Mesenchymal stem cell (in vitro differentiated cells and primary cell): ENCODE data around the gene CEACAM19.
"Not testable (repeated sequence)": the region's sequence is repeated elsewhere in the genome, so short reads cannot be mapped to it uniquely, and the experiment has no call there.

Experiments used
- DNase-seq: peaks from one replicate; pipeline ENCODE4 v3.0.0-alpha.2; 2013
- H2AFZ ChIP-seq: one replicate; pipeline ENCODE4 v1.6.1; 2013; ENCODE audit warnings: low read depth, mild to moderate bottlenecking, control low read depth, inconsistent platforms, low read length, moderate library complexity
- H2AK5ac ChIP-seq: 2 replicates; pipeline ENCODE4 v1.6.1; 2013; ENCODE audit warnings: low read length, moderate library complexity, mild to moderate bottlenecking, inconsistent platforms; ENCODE audit not compliant: severe bottlenecking
- H2BK120ac ChIP-seq: one replicate; pipeline ENCODE4 v1.6.1; 2013; ENCODE audit warnings: low read depth, mild to moderate bottlenecking, inconsistent platforms, low read length, moderate library complexity
- H2BK12ac ChIP-seq, 2 experiments: one replicate each; pipeline ENCODE4 v1.6.1; 2013; ENCODE audit warnings: inconsistent platforms in 2 of 2, low read length in 2 of 2, mild to moderate bottlenecking in 2 of 2, moderate library complexity in 2 of 2, control low read depth in 1 of 2
- H2BK15ac ChIP-seq: one replicate; pipeline ENCODE4 v1.6.1; 2013; ENCODE audit warnings: mild to moderate bottlenecking, low read depth, inconsistent platforms; ENCODE audit not compliant: poor library complexity, severe bottlenecking
- H2BK5ac ChIP-seq: 2 replicates; pipeline ENCODE4 v1.6.1; 2013; ENCODE audit warnings: low read depth, mild to moderate bottlenecking, low read length, control low read depth, inconsistent platforms; ENCODE audit not compliant: poor library complexity, severe bottlenecking
- H3K14ac ChIP-seq, 2 experiments: one replicate each; pipeline ENCODE4 v1.6.1; 2013; ENCODE audit warnings: inconsistent platforms in 2 of 2, low read length in 2 of 2, control low read depth in 1 of 2, mild to moderate bottlenecking in 1 of 2, moderate library complexity in 1 of 2
- H3K18ac ChIP-seq, 2 experiments: one replicate each; pipeline ENCODE4 v1.6.1; 2013; ENCODE audit warnings: inconsistent platforms in 2 of 2, low read length in 2 of 2, control low read depth in 1 of 2, low read depth in 1 of 2, mild to moderate bottlenecking in 1 of 2
- H3K23ac ChIP-seq, 2 experiments: one replicate each; pipeline ENCODE4 v1.6.1; 2013; ENCODE audit warnings: inconsistent platforms in 2 of 2, low read length in 2 of 2, mild to moderate bottlenecking in 2 of 2, moderate library complexity in 2 of 2, control low read depth in 1 of 2
- H3K27ac ChIP-seq: 2 replicates; pipeline ENCODE4 v1.5.1; 2013; ENCODE audit warnings: mild to moderate bottlenecking, moderate library complexity, low read length, control low read depth, inconsistent platforms; ENCODE audit not compliant: poor library complexity, severe bottlenecking
- H3K27me3 ChIP-seq, 2 experiments: 2 replicates each; pipeline versions ENCODE4 v1.6.1 to v1.7.0; 2013; ENCODE audit warnings: low read length in 2 of 2, mild to moderate bottlenecking in 2 of 2, moderate library complexity in 2 of 2, control low read depth in 1 of 2, inconsistent platforms in 1 of 2; ENCODE audit not compliant: control insufficient read depth in 1 of 2, insufficient read depth in 1 of 2
- H3K36me3 ChIP-seq, 2 experiments: 2 replicates each; pipeline versions ENCODE4 v1.6.1 to v1.7.0; 2013; ENCODE audit warnings: low read length in 2 of 2, control low read depth in 1 of 2, inconsistent platforms in 1 of 2, low read depth in 1 of 2, mild to moderate bottlenecking in 1 of 2; ENCODE audit not compliant: insufficient read depth in 2 of 2, control insufficient read depth in 1 of 2
- H3K4ac ChIP-seq, 2 experiments: one replicate each; pipeline ENCODE4 v1.6.1; 2013; ENCODE audit warnings: inconsistent platforms in 2 of 2, low read length in 2 of 2, mild to moderate bottlenecking in 2 of 2, moderate library complexity in 2 of 2, control low read depth in 1 of 2, low read depth in 1 of 2
- H3K4me1 ChIP-seq: 2 replicates; pipeline ENCODE4 v1.6.1; 2013; ENCODE audit warnings: low read depth, low read length, control low read depth; ENCODE audit not compliant: control insufficient read depth, insufficient read depth
- H3K4me2 ChIP-seq: 2 replicates; pipeline ENCODE4 v1.6.1; 2013; ENCODE audit warnings: low read length, mild to moderate bottlenecking, inconsistent platforms; ENCODE audit not compliant: poor library complexity, severe bottlenecking
- H3K4me3 ChIP-seq, 2 experiments: 2 replicates each; pipeline versions ENCODE4 v1.5.1 to v1.7.0; 2013; ENCODE audit warnings: low read length in 2 of 2, mild to moderate bottlenecking in 2 of 2, control low read depth in 1 of 2, low read depth in 1 of 2; ENCODE audit not compliant: insufficient read depth in 1 of 2
- H3K79me1 ChIP-seq: replicated peaks from 2 replicates; pipeline ENCODE4 v1.6.1; 2013; ENCODE audit warnings: mild to moderate bottlenecking, control low read depth, low read length, inconsistent platforms; ENCODE audit not compliant: poor library complexity, severe bottlenecking
- H3K9ac ChIP-seq: 2 replicates; pipeline ENCODE4 v1.7.0; 2013; ENCODE audit warnings: mild to moderate bottlenecking, low read length, moderate library complexity
- H3K9me3 ChIP-seq: 2 replicates; pipeline ENCODE4 v1.7.0; 2013; ENCODE audit warnings: mild to moderate bottlenecking, low read length; ENCODE audit not compliant: control insufficient read depth
- H4K8ac ChIP-seq: one replicate; pipeline ENCODE4 v1.6.1; 2013; ENCODE audit warnings: inconsistent platforms, mild to moderate bottlenecking, low read length, moderate library complexity
- H4K91ac ChIP-seq: one replicate; pipeline ENCODE4 v1.6.1; 2013; ENCODE audit warnings: mild to moderate bottlenecking, low read length, inconsistent platforms
- WGBS: methylation state at CpG from one replicate; pipeline ENCODE4 v1.1.7; 2013; ENCODE audit warnings: mixed read lengths; 5-methylcytosine and 5-hydroxymethylcytosine counted together

The CEACAM19 gene

GRCh38 chr19:44718441-44719261 is 47.4 kb downstream of the CEACAM19 start:
- Histone ChIP-seq H4K91ac (peak overlapping the region; percentile 99), H4K8ac (peak overlapping the region; percentile 97), H2BK120ac (peak overlapping the region; percentile 86), H3K4me2 (peak overlapping the region; percentile 55), H3K4me3 (peak overlapping the region in 1 of 2 experiments; percentile 4), H3K4me1 (peaks cover 17% of the 10 kb centered on the region), H2BK12ac (peak overlapping the region; percentile 84 to 99), H3K14ac (peak overlapping the region in 1 of 2 experiments; percentile 35), H2AFZ (no peak overlapping the region), H3K18ac (peak overlapping the region; percentile 98), H3K4ac (peak overlapping the region; percentile 69 to 91), H2BK5ac (peak overlapping the region; percentile 68), H2BK15ac (peak overlapping the region; percentile 92), H3K27me3 (no peaks in the 10 kb centered on the region), H3K23ac (no peak overlapping the region), H3K36me3 (no peaks in the 10 kb centered on the region), H3K27ac (peak overlapping the region; percentile 61), H3K9ac (peak overlapping the region; percentile 71), H3K9me3 (peaks cover 5% of the 10 kb centered on the region), H2AK5ac (peak overlapping the region; percentile 82), H3K79me1 (no peaks in the 10 kb centered on the region)
- 44% methylated on average over 10 of the region's 11 CpGs for WGBS
- peak; percentile 83 for DNase-seq

- Histone ChIP-seq H3K27ac (no peak overlapping the region), H3K18ac (peak overlapping the region; percentile 88 to 94), H3K14ac (no peak overlapping the region), H3K4me2 (no peak overlapping the region), H2AK5ac (peak overlapping the region; percentile 82), H3K4ac (peak overlapping the region; percentile 69 to 91), H4K91ac (peak overlapping the region; percentile 83), H3K79me1 (no peaks in the 10 kb centered on the region), H3K36me3 (no peaks in the 10 kb centered on the region), H3K27me3 (no peaks in the 10 kb centered on the region), H3K9me3 (peaks cover 5% of the 10 kb centered on the region), H2BK120ac (peak overlapping the region; percentile 86), H3K9ac (no peak overlapping the region), H2BK15ac (no peak overlapping the region), H2AFZ (no peak overlapping the region), H4K8ac (peak overlapping the region; percentile 92), H2BK5ac (no peak overlapping the region), H3K4me3 (no peak overlapping the region), H3K23ac (no peak overlapping the region), H3K4me1 (peaks cover 19% of the 10 kb centered on the region), H2BK12ac (peak overlapping the region; percentile 81 to 99)
- WGBS = 85% methylated on average over 8 of the region's 8 CpGs
- DNase-seq = no peak
Measured at GRCh38 chr19:44719262-44719701, 48.0 kb downstream of the CEACAM19 start.

DNA sequence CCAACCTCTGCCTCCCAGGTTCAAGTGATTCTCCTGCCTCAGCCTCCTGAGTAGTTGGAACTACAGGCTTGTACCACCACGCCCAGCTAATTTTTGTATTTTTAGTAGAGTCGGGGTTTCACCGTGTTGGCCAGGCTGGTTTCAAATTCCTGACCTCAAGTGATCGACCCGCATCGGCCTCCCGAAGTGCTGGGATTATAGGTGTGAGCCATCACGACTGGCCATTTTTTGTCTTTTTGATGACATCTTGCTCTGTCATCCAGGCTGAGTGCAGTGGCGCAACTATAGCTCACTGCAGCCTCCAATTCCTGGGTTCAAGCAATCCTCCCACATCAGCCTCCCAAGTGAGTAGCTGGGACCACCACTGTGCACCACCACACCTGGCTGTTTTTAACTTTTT is 49.1 kb downstream of the CEACAM19 start:
- not testable (repeated sequence) for H3K9ac ChIP-seq, H3K4ac ChIP-seq, H2BK5ac ChIP-seq, H2AK5ac ChIP-seq, H2BK12ac ChIP-seq, H3K18ac ChIP-seq, H2BK120ac ChIP-seq, H2BK15ac ChIP-seq, H2AFZ ChIP-seq, H4K91ac ChIP-seq, H3K23ac ChIP-seq, H3K9me3 ChIP-seq, H4K8ac ChIP-seq, H3K4me3 ChIP-seq, H3K27ac ChIP-seq, H3K27me3 ChIP-seq, H3K79me1 ChIP-seq, H3K4me2 ChIP-seq, H3K36me3 ChIP-seq, H3K14ac ChIP-seq, DNase-seq
- WGBS = 97% methylated on average over 9 of the region's 9 CpGs
- H3K4me1 ChIP-seq = peaks cover 27% of the 10 kb centered on the region

GRCh38 chr19:44720945-44721344 is 49.7 kb downstream of the CEACAM19 start:
- Histone ChIP-seq H3K4me3 (no peak overlapping the region), H4K8ac (no peak overlapping the region), H4K91ac (no peak overlapping the region), H3K4ac (no peak overlapping the region), H3K4me2 (no peak overlapping the region), H3K9ac (no peak overlapping the region), H3K9me3 (no peaks in the 10 kb centered on the region), H3K18ac (no peak overlapping the region), H2BK120ac (no peak overlapping the region), H2AK5ac (no peak overlapping the region), H3K27me3 (no peaks in the 10 kb centered on the region), H3K4me1 (peaks cover 29% of the 10 kb centered on the region), H2AFZ (no peak overlapping the region), H3K23ac (no peak overlapping the region), H3K14ac (no peak overlapping the region), H2BK5ac (no peak overlapping the region), H3K79me1 (no peaks in the 10 kb centered on the region), H2BK15ac (no peak overlapping the region), H3K27ac (no peak overlapping the region), H3K36me3 (no peaks in the 10 kb centered on the region), H2BK12ac (no peak overlapping the region)
- WGBS = 92% methylated on average over 5 of the region's 6 CpGs
- DNase-seq = no peak
